OCI-LY7 (cell line): ENCODE data around the gene BUD23. TPM values are rescaled to one million over a fixed set of nuclear protein-coding genes. Genes with fewer than 3 reads are reported as not detected.

ENCODE experiments used
- BruUV-seq: library from RNA; stranded (reverse); fragments of 400-500 nt; replicated peaks from 2 replicates; lab custom pipeline; 2021; lab: Mats Ljungman, UMichigan
- CTCF ChIA-PET: fragments of 300-600 bp; sonication (Branson Sonifier 250); formaldehyde crosslinking; loops from one replicate; lab custom pipeline; 2022; ENCODE audit warnings: antibody characterized with exemption; ENCODE audit not compliant: unreplicated experiment; lab: Charles Lee
- POLR2A ChIA-PET: fragments of 300-600 bp; sonication (Branson Sonifier 250); formaldehyde crosslinking; loops from one replicate; lab custom pipeline; 2022; ENCODE audit warnings: antibody characterized with exemption; lab: Charles Lee
- DNase-seq: peaks from one replicate; pipeline ENCODE4 v3.0.0-alpha.2; 2015; ENCODE audit warnings: low spot score
- H2AFZ ChIP-seq: fragments of 200-600 bp; sonication (generic), shearing (Covaris generic); 2 replicates; pipeline ENCODE4 v1.6.1; 2014; ENCODE audit warnings: mild to moderate bottlenecking, antibody characterized with exemption, low read length, moderate library complexity
- H3K27ac ChIP-seq: fragments of 200-600 bp; sonication (generic); 2 replicates; pipeline ENCODE4 v1.5.1; 2014; ENCODE audit warnings: mixed run types, low read depth, mild to moderate bottlenecking, moderate library complexity, low read length, inconsistent platforms; ENCODE audit not compliant: poor library complexity, severe bottlenecking
- H3K36me3 ChIP-seq: fragments of 200-600 bp; sonication (generic); 2 replicates; pipeline ENCODE4 v1.6.1; 2014; ENCODE audit warnings: mild to moderate bottlenecking, antibody characterized with exemption, low read length, moderate library complexity, mixed read lengths; ENCODE audit not compliant: insufficient read depth
- H3K4me1 ChIP-seq: fragments of 200-600 bp; sonication (generic); 2 replicates; pipeline ENCODE4 v1.5.1; 2014; ENCODE audit warnings: mild to moderate bottlenecking, low read length; ENCODE audit not compliant: insufficient read depth, poor library complexity, severe bottlenecking
- H3K4me2 ChIP-seq: fragments of 200-600 bp; sonication (generic); 2 replicates; pipeline ENCODE4 v1.6.1; 2014; ENCODE audit warnings: mild to moderate bottlenecking, low read length
- H3K4me3 ChIP-seq: fragments of 200-600 bp; sonication (generic); 2 replicates; pipeline ENCODE4 v1.5.1; 2014; ENCODE audit warnings: mild to moderate bottlenecking, low read depth, low read length; ENCODE audit not compliant: poor library complexity, severe bottlenecking
- H3K79me2 ChIP-seq: fragments of 200-600 bp; sonication (generic); 2 replicates; pipeline ENCODE4 v1.6.1; 2016; ENCODE audit warnings: low read depth, mild to moderate bottlenecking, low read length, moderate library complexity, mixed read lengths; ENCODE audit not compliant: insufficient read depth
- H3K9me2 ChIP-seq: fragments of 200-600 bp; sonication (generic); 2 replicates; pipeline ENCODE4 v1.6.1; 2016; ENCODE audit warnings: mild to moderate bottlenecking, low read length, mixed read lengths; ENCODE audit not compliant: insufficient read depth
- H3K9me3 ChIP-seq: fragments of 200-600 bp; sonication (generic); 2 replicates; pipeline ENCODE4 v1.6.1; 2014; ENCODE audit warnings: mild to moderate bottlenecking, mixed run types, low read length, mixed read lengths
- H4K20me1 ChIP-seq: fragments of 200-600 bp; sonication (generic); 2 replicates; pipeline ENCODE4 v1.6.1; 2014; ENCODE audit warnings: mild to moderate bottlenecking, antibody characterized with exemption, low read length, moderate library complexity, mixed read lengths; ENCODE audit not compliant: insufficient read depth
- EZH2phosphoT487 ChIP-seq: fragments of 200-600 bp; sonication (generic); IDR thresholded peaks from 2 replicates; pipeline ENCODE4 v1.6.1; 2018; ENCODE audit warnings: low read depth, borderline replicate concordance, mild to moderate bottlenecking, mixed run types, antibody characterized with exemption, low read length, moderate library complexity, mixed read lengths
- intact Hi-C: fragments of 100-400 bp; cut with micrococcal nuclease; formaldehyde crosslinking; loops from one replicate; pipeline ENCODE4 v1.10.0; 2022; ENCODE audit not compliant: unreplicated experiment
- total RNA-seq, 2 experiments: library from RNA; depleted of rRNA in 1 of 2; stranded (reverse); fragments of >200 nt in 1 of 2; shearing (Covaris generic) in 1 of 2; gene quantifications; 2 replicates each; pipeline ENCODE4 v1.2.3, GENCODE V29; 2014 to 2022
- TF ChIP-seq, protein P1 (sequence below): fragments of 200-600 bp; sonication (generic); conservative IDR thresholded peaks from 2 replicates; pipeline ENCODE4 v1.5.1; 2014; ENCODE audit warnings: mild to moderate bottlenecking, antibody characterized with exemption, low read length, moderate library complexity, mixed read lengths

The BUD23 gene
- total RNA-seq, 2 experiments from 2014 or later, result 58.1 to 91.1 TPM

DNA sequence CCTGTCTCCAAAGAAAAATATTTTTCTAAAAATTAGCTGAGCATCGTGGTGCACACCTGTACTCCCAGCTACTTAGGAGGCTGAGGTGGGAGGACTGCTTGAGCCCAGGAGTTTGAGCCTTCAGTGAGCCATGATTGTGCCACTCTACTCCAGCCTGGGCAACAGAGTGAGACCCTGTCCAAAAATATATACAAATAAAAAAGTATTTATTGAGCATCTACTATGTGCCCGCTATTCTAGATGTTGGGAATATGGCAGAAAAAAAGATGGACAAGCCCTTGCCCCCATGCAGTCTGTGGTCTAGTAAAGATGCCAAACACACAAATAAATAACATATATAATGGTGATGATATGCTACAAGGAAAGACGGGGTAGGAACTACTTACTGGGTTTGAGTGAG, 40.4 kb downstream of the BUD23 start:
- H3K27ac ChIP-seq, result no peak overlapping the region
- CTCF ChIA-PET, result no interaction called here
- no peaks in the 10 kb centered on the region for H3K36me3 ChIP-seq
- H3K4me1 ChIP-seq, result peaks cover 9% of the 10 kb centered on the region
- no peak for TF ChIP-seq EZH2phosphoT487
- TF ChIP-seq, protein P1, sequence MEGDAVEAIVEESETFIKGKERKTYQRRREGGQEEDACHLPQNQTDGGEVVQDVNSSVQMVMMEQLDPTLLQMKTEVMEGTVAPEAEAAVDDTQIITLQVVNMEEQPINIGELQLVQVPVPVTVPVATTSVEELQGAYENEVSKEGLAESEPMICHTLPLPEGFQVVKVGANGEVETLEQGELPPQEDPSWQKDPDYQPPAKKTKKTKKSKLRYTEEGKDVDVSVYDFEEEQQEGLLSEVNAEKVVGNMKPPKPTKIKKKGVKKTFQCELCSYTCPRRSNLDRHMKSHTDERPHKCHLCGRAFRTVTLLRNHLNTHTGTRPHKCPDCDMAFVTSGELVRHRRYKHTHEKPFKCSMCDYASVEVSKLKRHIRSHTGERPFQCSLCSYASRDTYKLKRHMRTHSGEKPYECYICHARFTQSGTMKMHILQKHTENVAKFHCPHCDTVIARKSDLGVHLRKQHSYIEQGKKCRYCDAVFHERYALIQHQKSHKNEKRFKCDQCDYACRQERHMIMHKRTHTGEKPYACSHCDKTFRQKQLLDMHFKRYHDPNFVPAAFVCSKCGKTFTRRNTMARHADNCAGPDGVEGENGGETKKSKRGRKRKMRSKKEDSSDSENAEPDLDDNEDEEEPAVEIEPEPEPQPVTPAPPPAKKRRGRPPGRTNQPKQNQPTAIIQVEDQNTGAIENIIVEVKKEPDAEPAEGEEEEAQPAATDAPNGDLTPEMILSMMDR, result no peak
- no peak overlapping the region for H3K4me2 ChIP-seq
- no peak for DNase-seq
- POLR2A ChIA-PET, result interaction anchor here (0.6 kb wide), 1 partner anchor 8 kb away, joined by 3 read pairs; no protein-coding TSS in a partner anchor
- H3K9me2 ChIP-seq, result no peaks in the 10 kb centered on the region
- H2AFZ ChIP-seq, result no peak overlapping the region
- H4K20me1 ChIP-seq, result no peaks in the 10 kb centered on the region
- H3K4me3 ChIP-seq, result no peak overlapping the region
- no peaks in the 10 kb centered on the region for H3K79me2 ChIP-seq
- no peaks in the 10 kb centered on the region for H3K9me3 ChIP-seq
- BruUV-seq, result no TSS peak
- intact Hi-C loops, result loop anchor here (2.0 to 10.0 kb wide), 2 partner anchors 41 to 269 kb away; partner anchors contain the start of genes BUD23 and DNAJC30

DNA sequence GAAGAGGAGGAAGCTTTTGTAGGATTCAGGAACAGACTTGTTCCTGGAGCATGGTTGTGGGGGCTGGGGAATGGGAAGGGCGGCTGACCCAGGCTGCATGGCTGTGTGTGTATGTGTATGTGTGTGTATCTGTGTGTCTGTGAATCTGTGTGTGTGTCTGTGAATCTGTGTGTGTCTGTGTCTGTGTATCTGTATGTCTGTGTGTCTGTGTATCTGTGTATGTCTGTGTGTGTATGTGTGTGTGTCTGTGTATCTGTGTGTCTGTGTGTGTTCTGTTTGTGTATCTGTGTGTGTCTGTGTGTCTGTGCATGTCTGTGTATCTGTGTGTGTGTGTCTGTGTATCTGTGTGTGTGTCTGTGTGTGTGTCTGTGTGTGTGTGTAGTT, 42.7 kb downstream of the BUD23 start:
- CTCF ChIA-PET, result interaction anchor here (0.6 kb wide), 1 partner anchor 148 kb away, joined by 5 read pairs; the partner anchor contains the start of gene TBL2
- POLR2A ChIA-PET, result interaction anchor here (0.6 kb wide), 1 partner anchor 95 kb away, joined by 5 read pairs; no protein-coding TSS in a partner anchor
- no peak for TF ChIP-seq EZH2phosphoT487
- TF ChIP-seq, protein P1, result no peak; the same call in 1 of the 2 replicates
- Histone ChIP-seq H2AFZ (no peak overlapping the region), H3K4me2 (no peak overlapping the region), H3K4me1 (peaks cover 7% of the 10 kb centered on the region), H3K36me3 (no peaks in the 10 kb centered on the region), H3K9me3 (no peaks in the 10 kb centered on the region), H4K20me1 (no peaks in the 10 kb centered on the region), H3K27ac (no peak overlapping the region), H3K79me2 (no peaks in the 10 kb centered on the region), H3K4me3 (no peak overlapping the region), H3K9me2 (no peaks in the 10 kb centered on the region)
- DNase-seq, result no peak
- BruUV-seq, result no TSS peak
- intact Hi-C loops, result loop anchor here (10.0 kb wide), 1 partner anchor 271 kb away; no protein-coding TSS in a partner anchor

GRCh38 chr7:73727952-73728351, 44.6 kb downstream of the BUD23 start:
- no peaks in the 10 kb centered on the region for H3K79me2 ChIP-seq
- ChIA-PET POLR2A (no interaction called here), CTCF (interaction anchor here (1.2 kb wide), 1 partner anchor 10 kb away, joined by 3 read pairs; the partner anchor contains the start of gene ABHD11)
- H2AFZ ChIP-seq, result no peak overlapping the region
- no peak overlapping the region for H3K27ac ChIP-seq
- DNase-seq, result no peak
- intact Hi-C loops, result loop anchor here (10.0 kb wide), 1 partner anchor 273 kb away; no protein-coding TSS in a partner anchor
- no peaks in the 10 kb centered on the region for H3K9me2 ChIP-seq
- H3K4me3 ChIP-seq, result no peak overlapping the region
- H3K4me1 ChIP-seq, result peaks cover 7% of the 10 kb centered on the region
- no peaks in the 10 kb centered on the region for H3K9me3 ChIP-seq
- no peak overlapping the region for H3K4me2 ChIP-seq
- TF ChIP-seq, protein P1, result no peak
- TF ChIP-seq EZH2phosphoT487, result no peak
- no TSS peak for BruUV-seq
- H3K36me3 ChIP-seq, result no peaks in the 10 kb centered on the region
- H4K20me1 ChIP-seq, result no peaks in the 10 kb centered on the region
